H1 (cell line): ENCODE measurements around the gene ZNF2. TPM values are rescaled to one million over a fixed set of nuclear protein-coding genes. Genes with fewer than 3 reads are reported as not detected.

Experiments used
- polyA plus RNA-seq, 7 experiments: library from polyadenylated mRNA; depleted of rRNA in 3 of 7; stranded (reverse) in 5 of 7; unstranded in 2 of 7; fragments of >200 nt in 5 of 7; fragments of 200-250 nt in 2 of 7; gene quantifications; 1 replicate in 5 of 7; 2 replicates in 1 of 7; 4 replicates in 1 of 7; pipeline versions ENCODE4 v1.2.1 to v1.2.3, GENCODE V29; 2011 to 2013; ENCODE audit warnings: missing spikeins in 2 of 7, mixed read lengths in 2 of 7
- total RNA-seq: library from RNA; stranded (reverse); fragmentation: NEBNext Ultra II Directional; extraction: Animal tissue kit (Norgen Biotek cat#: 25700); gene quantifications from 2 replicates; pipeline ENCODE4 v1.2.1, GENCODE V29; 2021

ZNF2 gene
- total and polyA plus RNA-seq, 2 of the 8 experiments (the other 6 are each of a cell fraction or from before 2014, with no cell fraction given), result 1.3 to 3.0 TPM

Other genes starting within 250 kb of the ZNF2 start
- not detected in 2 replicates for gene MAL, start 140.1 kb upstream of the ZNF2 start, total RNA-seq
- gene MAL, start 140.1 kb upstream of the ZNF2 start, polyA plus RNA-seq (2011; rRNA removed), result not detected in 2 replicates
- 52.8 and 53.0 TPM in 2 replicates for gene MRPS5, start 44.0 kb upstream of the ZNF2 start, total RNA-seq
- gene MRPS5, start 44.0 kb upstream of the ZNF2 start, polyA plus RNA-seq (2011; rRNA removed), result 36.7 and 38.3 TPM in 2 replicates
- gene ZNF514, start 6.0 kb upstream of the ZNF2 start, total RNA-seq, result 12.1 and 13.3 TPM in 2 replicates
- 4.2 and 5.3 TPM in 2 replicates for gene ZNF514, start 6.0 kb upstream of the ZNF2 start, polyA plus RNA-seq (2011; rRNA removed)
- 10.7 and 10.8 TPM in 2 replicates for gene ZNF892, start 41.7 kb downstream of the ZNF2 start, total RNA-seq
- 1.4 and 1.5 TPM in 2 replicates for gene ZNF892, start 41.7 kb downstream of the ZNF2 start, polyA plus RNA-seq (2011; rRNA removed)
- gene PROM2, start 108.6 kb downstream of the ZNF2 start, total RNA-seq, result 3.8 and 4.6 TPM in 2 replicates
- 1.6 and 2.6 TPM in 2 replicates for gene PROM2, start 108.6 kb downstream of the ZNF2 start, polyA plus RNA-seq (2011; rRNA removed)
- 1.9 and 2.9 TPM in 2 replicates for gene KCNIP3, start 131.5 kb downstream of the ZNF2 start, total RNA-seq
- gene KCNIP3, start 131.5 kb downstream of the ZNF2 start, polyA plus RNA-seq (2011; rRNA removed), result 0.33 and 0.53 TPM in 2 replicates
- gene FAHD2A, start 236.9 kb downstream of the ZNF2 start, total RNA-seq, result 25.8 and 26.7 TPM in 2 replicates
- 24.2 and 28.6 TPM in 2 replicates for gene FAHD2A, start 236.9 kb downstream of the ZNF2 start, polyA plus RNA-seq (2011; rRNA removed)